Measurements from ENCODE around the gene VCX.
"Not testable (repeated sequence)": the region's sequence is repeated elsewhere in the genome, so short reads cannot be mapped to it uniquely, and the experiment has no call there.

Gene VCX

GRCh38 chrX:7842871-7843270 is at the start of gene VCX:
Gene VCX, plus strand, starts transcription at chrX:7843171. Its CDS starts 33 bp downstream, at chrX:7843204.
- DNase-seq = not testable (repeated sequence)

GRCh38 chrX:7798327-7798726 is 44.6 kb upstream of the VCX start:
- DNase-seq = no peak

- no peak for DNase-seq
These were observed 41.3 kb upstream of the VCX start for GRCh38 chrX:7801711-7802110.

- no peak for DNase-seq
These were observed 27.7 kb upstream of the VCX start for GRCh38 chrX:7815166-7815805.

- no peak for DNase-seq
These were observed 14.4 kb upstream of the VCX start for GRCh38 chrX:7828594-7828993.

GRCh38 chrX:7841084-7841805 is 1.7 kb upstream of the VCX start:
- no peak for DNase-seq

GRCh38 chrX:7852166-7852565 is 9.2 kb downstream of the VCX start:
- no peak for DNase-seq

- no peak for DNase-seq
These were observed 29.1 kb downstream of the VCX start for GRCh38 chrX:7872042-7872441.

- no peak for DNase-seq
These were observed 34.0 kb downstream of the VCX start for GRCh38 chrX:7876957-7877356.

GRCh38 chrX:7889135-7889534 is 46.2 kb downstream of the VCX start:
- no peak for DNase-seq

GRCh38 chrX:7889680-7890079 is 46.7 kb downstream of the VCX start:
- DNase-seq = no peak

GRCh38 chrX:7891928-7892327 is 49.0 kb downstream of the VCX start:
- DNase-seq = no peak

Measured in stimulated activated naive CD4-positive, alpha-beta T cell (primary cell).